PFSK-1 (cell line): ENCODE results near the gene FAT1.

Experiments used
- FOXP2 ChIP-seq: optimal IDR thresholded peaks from 2 replicates; pipeline ENCODE3; 2011; ENCODE audit warnings: borderline replicate concordance, control low read depth, inconsistent platforms; ENCODE audit not compliant: insufficient read depth; ENCODE audit errors: extremely low read length, extremely low read depth
- POLR2AphosphoS5 ChIP-seq: IDR thresholded peaks from 2 replicates; pipeline ENCODE4 v1.6.1; 2012; ENCODE audit warnings: low read depth, mild to moderate bottlenecking, control low read depth, low read length, moderate library complexity
- SIN3A ChIP-seq: IDR thresholded peaks from 2 replicates; pipeline ENCODE4 v1.6.1; 2012; ENCODE audit warnings: mild to moderate bottlenecking, low read length, moderate library complexity, borderline replicate concordance; ENCODE audit not compliant: insufficient read depth
- TAF1 ChIP-seq: IDR thresholded peaks from 2 replicates; pipeline ENCODE4 v1.6.1; 2012; ENCODE audit warnings: low read length, control low read depth, borderline replicate concordance; ENCODE audit not compliant: insufficient read depth
- TF ChIP-seq, protein P1 (sequence below), 2 experiments: IDR thresholded peaks; 2 replicates each; pipeline versions ENCODE4 v1.6.1 to v1.8.0; 2011 to 2012; ENCODE audit warnings: low read depth in 2 of 2, low read length in 2 of 2, control low read depth in 1 of 2, inconsistent platforms in 1 of 2, mild to moderate bottlenecking in 1 of 2, moderate library complexity in 1 of 2; ENCODE audit not compliant: insufficient read depth in 1 of 2

FAT1 gene

DNA sequence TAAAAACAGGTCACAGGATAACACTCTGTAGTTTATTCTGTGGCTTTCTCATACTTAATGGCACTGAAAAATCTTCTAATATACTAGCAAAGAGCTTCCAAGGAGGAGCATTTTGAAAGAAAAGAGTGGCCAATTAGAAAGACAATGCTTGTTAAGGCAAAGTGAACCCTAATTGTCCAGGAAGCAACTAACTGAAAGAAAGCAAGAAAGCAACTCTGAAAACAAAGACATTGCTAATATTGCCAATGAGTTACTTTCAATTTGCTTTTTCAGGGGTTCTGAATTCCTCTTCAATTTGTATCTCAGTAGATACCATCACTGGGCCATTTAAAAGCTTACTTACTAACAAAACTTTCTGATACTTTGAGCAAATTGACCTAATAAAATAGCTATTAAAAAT is 89.8 kb downstream of the FAT1 start:
- TF ChIP-seq, protein P1, sequence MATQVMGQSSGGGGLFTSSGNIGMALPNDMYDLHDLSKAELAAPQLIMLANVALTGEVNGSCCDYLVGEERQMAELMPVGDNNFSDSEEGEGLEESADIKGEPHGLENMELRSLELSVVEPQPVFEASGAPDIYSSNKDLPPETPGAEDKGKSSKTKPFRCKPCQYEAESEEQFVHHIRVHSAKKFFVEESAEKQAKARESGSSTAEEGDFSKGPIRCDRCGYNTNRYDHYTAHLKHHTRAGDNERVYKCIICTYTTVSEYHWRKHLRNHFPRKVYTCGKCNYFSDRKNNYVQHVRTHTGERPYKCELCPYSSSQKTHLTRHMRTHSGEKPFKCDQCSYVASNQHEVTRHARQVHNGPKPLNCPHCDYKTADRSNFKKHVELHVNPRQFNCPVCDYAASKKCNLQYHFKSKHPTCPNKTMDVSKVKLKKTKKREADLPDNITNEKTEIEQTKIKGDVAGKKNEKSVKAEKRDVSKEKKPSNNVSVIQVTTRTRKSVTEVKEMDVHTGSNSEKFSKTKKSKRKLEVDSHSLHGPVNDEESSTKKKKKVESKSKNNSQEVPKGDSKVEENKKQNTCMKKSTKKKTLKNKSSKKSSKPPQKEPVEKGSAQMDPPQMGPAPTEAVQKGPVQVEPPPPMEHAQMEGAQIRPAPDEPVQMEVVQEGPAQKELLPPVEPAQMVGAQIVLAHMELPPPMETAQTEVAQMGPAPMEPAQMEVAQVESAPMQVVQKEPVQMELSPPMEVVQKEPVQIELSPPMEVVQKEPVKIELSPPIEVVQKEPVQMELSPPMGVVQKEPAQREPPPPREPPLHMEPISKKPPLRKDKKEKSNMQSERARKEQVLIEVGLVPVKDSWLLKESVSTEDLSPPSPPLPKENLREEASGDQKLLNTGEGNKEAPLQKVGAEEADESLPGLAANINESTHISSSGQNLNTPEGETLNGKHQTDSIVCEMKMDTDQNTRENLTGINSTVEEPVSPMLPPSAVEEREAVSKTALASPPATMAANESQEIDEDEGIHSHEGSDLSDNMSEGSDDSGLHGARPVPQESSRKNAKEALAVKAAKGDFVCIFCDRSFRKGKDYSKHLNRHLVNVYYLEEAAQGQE (IDR thresholded peaks at IDR 0.05; ENCODE audit: insufficient read depth in 1 of 2, low read depth in 2 of 2, low read length in 2 of 2) = no peak
- TF ChIP-seq TAF1 (no peak), POLR2AphosphoS5 (no peak), SIN3A (no peak), FOXP2 (no peak)

DNA sequence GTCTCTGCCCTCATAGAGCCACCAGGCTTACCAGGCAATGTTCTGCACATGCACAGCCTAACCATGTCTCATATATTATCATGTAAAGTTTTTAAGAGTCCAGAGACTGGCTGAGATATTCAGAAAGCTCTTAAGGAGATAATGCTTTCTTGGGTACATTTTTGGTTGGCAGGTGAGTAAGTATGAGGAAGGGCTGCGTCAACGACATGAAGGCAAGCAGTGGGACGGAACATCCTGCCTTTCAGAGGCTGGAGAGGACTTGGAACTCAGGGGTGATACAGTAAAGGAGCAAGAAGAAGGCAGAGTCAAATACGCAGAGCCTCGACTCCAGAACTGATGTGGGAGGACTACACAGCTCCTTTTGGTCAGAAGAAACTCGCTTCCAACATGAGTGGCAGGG is 93.5 kb downstream of the FAT1 start:
- TF ChIP-seq SIN3A = no peak
- no peak for TF ChIP-seq FOXP2
- TF ChIP-seq, protein P1 (IDR thresholded peaks at IDR 0.05; ENCODE audit: insufficient read depth in 1 of 2, low read depth in 2 of 2, low read length in 2 of 2) = no peak
- TF ChIP-seq POLR2AphosphoS5 = no peak
- no peak for TF ChIP-seq TAF1

DNA sequence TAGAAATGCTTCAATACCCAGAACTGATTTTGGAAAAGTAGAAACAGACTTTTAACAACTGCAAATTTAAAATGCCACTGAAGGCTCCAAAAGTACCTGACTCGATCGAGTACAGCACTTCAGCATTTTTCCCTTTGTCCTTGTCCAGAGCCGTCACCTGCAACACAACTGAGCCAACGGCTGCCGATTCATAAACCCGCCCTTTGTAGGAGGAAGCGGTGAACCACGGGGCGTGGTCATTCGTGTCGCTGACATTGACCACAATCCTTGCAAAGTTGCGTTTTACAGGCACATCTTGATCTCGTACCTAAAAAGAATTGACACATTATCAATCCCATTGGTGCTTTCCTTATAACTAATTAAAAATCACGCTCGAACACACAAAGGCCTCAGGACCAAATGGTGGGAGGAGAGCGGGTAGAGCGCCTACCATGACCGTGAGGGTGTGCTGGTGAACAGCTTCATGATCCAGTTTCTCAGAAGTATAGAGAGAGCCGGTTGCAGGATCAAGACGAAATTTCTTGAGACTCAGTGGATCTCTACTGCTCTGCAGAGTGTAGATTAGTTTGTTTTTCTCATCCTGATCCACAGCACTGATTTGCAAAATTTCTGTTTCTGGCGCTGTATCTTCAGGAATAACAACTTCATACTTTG is 95.5 kb downstream of the FAT1 start:
- no peak for TF ChIP-seq POLR2AphosphoS5
- TF ChIP-seq TAF1 = no peak
- TF ChIP-seq, protein P1 (IDR thresholded peaks at IDR 0.05; ENCODE audit: insufficient read depth in 1 of 2, low read depth in 2 of 2, low read length in 2 of 2) = no peak
- TF ChIP-seq SIN3A = no peak
- no peak for TF ChIP-seq FOXP2

DNA sequence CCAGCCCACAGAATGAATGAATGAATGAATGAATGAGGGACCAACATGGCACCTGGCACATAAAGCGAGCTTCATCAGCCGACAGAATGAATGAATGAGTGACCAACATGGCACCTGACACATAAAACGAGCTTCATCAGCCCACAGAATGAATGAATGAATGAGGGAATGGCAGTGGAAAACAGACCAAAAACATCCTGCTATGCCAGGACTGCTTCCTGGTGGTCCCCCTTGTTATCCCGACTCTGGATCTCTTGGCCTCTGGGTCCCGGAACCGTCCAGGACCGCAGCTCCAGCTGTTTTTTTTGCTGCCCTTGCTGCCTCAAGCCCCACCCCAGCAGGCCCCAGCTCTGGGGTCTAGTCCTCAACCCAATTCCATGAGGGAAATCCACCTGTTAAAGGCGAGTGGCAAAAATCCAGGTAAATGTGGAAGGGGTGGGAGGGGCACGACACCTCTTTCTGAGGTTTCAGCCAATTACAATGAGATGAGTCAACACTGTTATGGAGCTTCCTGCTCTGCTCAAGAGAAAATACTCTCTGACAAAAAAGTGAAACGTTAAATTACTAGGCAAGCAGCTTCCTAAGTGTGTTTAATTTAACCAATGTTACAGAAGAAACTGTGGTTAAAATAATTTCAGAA is 96.3 kb downstream of the FAT1 start:
- TF ChIP-seq, protein P1 (IDR thresholded peaks at IDR 0.05; ENCODE audit: insufficient read depth in 1 of 2, low read depth in 2 of 2, low read length in 2 of 2) = no peak
- TF ChIP-seq TAF1 = no peak
- TF ChIP-seq POLR2AphosphoS5 = no peak
- TF ChIP-seq SIN3A = no peak
- no peak for TF ChIP-seq FOXP2
